Astrocyte of the spinal cord (primary cell): ENCODE data around the gene MARCKS.
"Not testable (repeated sequence)": the region's sequence is repeated elsewhere in the genome, so short reads cannot be mapped to it uniquely, and the experiment has no call there.

ENCODE experiments used
- DNase-seq: peaks from one replicate; pipeline ENCODE4 v3.0.0; 2011; ENCODE audit warnings: low read depth, low spot score
- H3K4me3 ChIP-seq: 2 replicates; pipeline ENCODE4 v1.5.1; 2011; ENCODE audit warnings: low read depth, mild to moderate bottlenecking, low read length, moderate library complexity
- in situ Hi-C: cut with HindIII; loops from 2 replicates; pipeline ENCODE4 v1.10.0; 2017; ENCODE audit warnings: low sequenced_read_pairs
- TF ChIP-seq, protein P1 (sequence below): IDR thresholded peaks from 2 replicates; pipeline ENCODE4 v1.5.1; 2012; ENCODE audit warnings: low read depth, mild to moderate bottlenecking, low read length, inconsistent platforms

The MARCKS gene

DNA sequence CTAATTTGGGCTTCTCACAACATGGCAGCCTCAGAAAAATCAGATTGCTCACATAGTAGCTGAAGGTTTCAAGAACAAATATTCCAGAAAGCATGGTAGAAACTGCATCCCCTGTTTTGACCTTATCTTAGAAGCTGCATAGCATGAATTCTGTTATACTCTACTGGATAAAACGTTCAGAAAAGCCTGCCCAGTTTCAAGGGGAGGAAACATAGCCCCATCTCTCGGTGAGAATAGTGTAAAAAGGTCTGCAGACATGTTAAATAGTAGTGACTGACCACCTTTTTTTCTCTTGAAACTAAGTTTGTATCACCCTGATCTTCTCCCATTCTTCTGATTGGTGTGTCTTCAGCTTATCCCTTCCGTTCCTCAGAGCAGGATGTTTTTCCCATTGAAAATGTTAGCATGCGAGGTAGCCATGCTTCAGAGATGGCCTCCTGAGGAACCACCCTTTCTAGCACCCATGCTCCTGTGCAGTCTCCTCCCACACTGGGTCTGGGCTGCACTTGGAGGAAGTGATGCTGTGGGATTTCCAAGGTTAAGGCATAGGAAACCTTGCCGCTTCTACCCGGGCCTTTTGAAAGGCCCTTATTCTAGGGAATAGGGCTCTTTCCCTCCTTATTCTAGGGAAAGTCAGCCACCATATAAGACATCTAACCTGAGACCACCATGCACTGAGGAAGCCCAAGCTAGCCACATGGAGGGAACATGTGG, 50.1 kb downstream of the MARCKS start:
- no peak overlapping the region for H3K4me3 ChIP-seq
- DNase-seq = no peak
- TF ChIP-seq, protein P1, sequence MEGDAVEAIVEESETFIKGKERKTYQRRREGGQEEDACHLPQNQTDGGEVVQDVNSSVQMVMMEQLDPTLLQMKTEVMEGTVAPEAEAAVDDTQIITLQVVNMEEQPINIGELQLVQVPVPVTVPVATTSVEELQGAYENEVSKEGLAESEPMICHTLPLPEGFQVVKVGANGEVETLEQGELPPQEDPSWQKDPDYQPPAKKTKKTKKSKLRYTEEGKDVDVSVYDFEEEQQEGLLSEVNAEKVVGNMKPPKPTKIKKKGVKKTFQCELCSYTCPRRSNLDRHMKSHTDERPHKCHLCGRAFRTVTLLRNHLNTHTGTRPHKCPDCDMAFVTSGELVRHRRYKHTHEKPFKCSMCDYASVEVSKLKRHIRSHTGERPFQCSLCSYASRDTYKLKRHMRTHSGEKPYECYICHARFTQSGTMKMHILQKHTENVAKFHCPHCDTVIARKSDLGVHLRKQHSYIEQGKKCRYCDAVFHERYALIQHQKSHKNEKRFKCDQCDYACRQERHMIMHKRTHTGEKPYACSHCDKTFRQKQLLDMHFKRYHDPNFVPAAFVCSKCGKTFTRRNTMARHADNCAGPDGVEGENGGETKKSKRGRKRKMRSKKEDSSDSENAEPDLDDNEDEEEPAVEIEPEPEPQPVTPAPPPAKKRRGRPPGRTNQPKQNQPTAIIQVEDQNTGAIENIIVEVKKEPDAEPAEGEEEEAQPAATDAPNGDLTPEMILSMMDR = no peak
- in situ Hi-C loops = no loop called here

- no peak overlapping the region for H3K4me3 ChIP-seq
- no peak for DNase-seq
- TF ChIP-seq, protein P1 = no peak
- in situ Hi-C loops = no loop called here
Observed at GRCh38 chr6:113908801-113909200, 51.7 kb downstream of the MARCKS start.

DNA sequence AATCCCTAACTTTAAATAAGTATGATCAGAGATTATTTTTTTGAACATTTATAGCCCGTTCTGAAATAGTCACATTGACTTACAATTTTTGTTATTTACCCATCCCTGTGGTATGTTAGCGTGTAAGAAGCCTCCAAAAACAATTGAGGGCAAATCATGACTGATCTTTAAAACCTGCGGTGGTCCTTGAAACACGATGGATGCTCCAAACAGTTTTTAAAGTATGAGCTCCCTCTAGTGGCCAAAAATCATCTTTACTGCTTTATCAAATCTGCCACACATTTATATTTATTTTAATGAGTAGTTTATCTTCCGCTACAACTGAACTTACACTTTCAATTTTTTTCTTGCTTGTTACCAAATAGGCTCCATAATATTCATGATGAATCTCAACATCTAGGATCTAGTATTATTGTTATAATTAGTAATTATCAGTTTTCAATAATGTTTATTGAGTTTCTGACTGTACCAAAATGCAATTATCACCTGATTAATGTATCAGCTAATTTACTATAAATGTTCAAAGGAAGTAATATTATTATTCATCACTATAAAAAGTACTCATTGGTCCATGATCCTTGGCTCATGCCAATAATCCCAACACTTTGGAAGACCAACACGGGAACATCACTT, 52.2 kb downstream of the MARCKS start:
- H3K4me3 ChIP-seq = no peak overlapping the region
- DNase-seq = peak; percentile 75
- in situ Hi-C loops = no loop called here
- TF ChIP-seq, protein P1 = peak; percentile 48

DNA sequence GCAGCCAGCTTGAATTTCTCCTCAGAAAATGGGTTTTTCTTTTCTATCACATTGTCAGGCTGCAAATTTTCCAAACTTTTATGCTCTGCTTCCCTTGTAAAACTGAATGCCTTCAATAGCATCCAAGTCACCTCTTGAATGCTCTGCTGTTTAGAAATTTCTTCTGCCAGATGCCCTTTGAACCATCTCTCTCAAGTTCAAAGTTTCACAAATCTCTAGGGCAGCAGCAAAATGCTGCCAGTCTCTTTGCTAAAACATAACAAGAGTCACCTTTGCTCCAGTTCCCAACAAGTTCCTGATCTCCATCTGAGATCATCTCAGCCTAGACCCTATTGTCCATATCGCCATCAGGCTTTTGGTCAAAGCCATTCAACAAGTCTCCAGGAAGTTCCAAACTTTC, 53.1 kb downstream of the MARCKS start:
- DNase-seq, in situ Hi-C loops, H3K4me3 ChIP-seq: not testable (repeated sequence)
